Measurements from ENCODE around the gene CD84.
"Not testable (repeated sequence)": the region's sequence is repeated elsewhere in the genome, so short reads cannot be mapped to it uniquely, and the experiment has no call there.

CD84 gene

GRCh38 chr1:160577671-160578070 is 1.6 kb downstream of the CD84 start:
- Histone ChIP-seq H3K4me3 (peak overlapping the region in 5 of 7 experiments; percentile 19 to 32 (median 27)), H3K27ac (peak overlapping the region in 13 of 21 experiments; percentile 4 to 97 (median 80))

GRCh38 chr1:160576884-160577283 is 2.4 kb downstream of the CD84 start:
- H3K4me3 ChIP-seq = peak overlapping the region in 4 of 7 experiments; percentile 19 to 30 (median 24)
- H3K27ac ChIP-seq = peak overlapping the region in 15 of 21 experiments; percentile 4 to 97 (median 72)

- H3K27ac ChIP-seq = peak overlapping the region in 11 of 21 experiments; percentile 63 to 97 (median 82)
Observed at GRCh38 chr1:160576390-160576789, 2.9 kb downstream of the CD84 start.

GRCh38 chr1:160575112-160575664 is 4.1 kb downstream of the CD84 start:
- H3K27ac ChIP-seq = peak overlapping the region in 16 of 21 experiments; percentile 11 to 97 (median 73)
- no peak overlapping the region for H3K4me3 ChIP-seq

More at GRCh38 chr1:160576390-160576789, 2.9 kb downstream of the CD84 start:
- H3K4me3 ChIP-seq = peak overlapping the region in 1 of 7 experiments; percentile 21

- Histone ChIP-seq H3K4me3 (no peak overlapping the region), H3K27ac (peak overlapping the region in 6 of 21 experiments; percentile 17 to 95 (median 80))
Observed at GRCh38 chr1:160570840-160571239, 8.5 kb downstream of the CD84 start.

GRCh38 chr1:160569806-160570205 is 9.5 kb downstream of the CD84 start:
- Histone ChIP-seq H3K4me3 (no peak overlapping the region), H3K27ac (peak overlapping the region in 9 of 21 experiments; percentile 27 to 95 (median 67))

- Histone ChIP-seq H3K27ac (peak overlapping the region in 15 of 21 experiments; percentile 2 to 95 (median 60)), H3K4me3 (no peak overlapping the region)
Observed at GRCh38 chr1:160567858-160568682, 11.2 kb downstream of the CD84 start.

GRCh38 chr1:160567341-160567740 is 12.0 kb downstream of the CD84 start:
- Histone ChIP-seq H3K27ac (peak overlapping the region in 15 of 21 experiments; percentile 14 to 95 (median 60)), H3K4me3 (no peak overlapping the region)

- peak overlapping the region in 8 of 21 experiments; percentile 30 to 95 (median 63) for H3K27ac ChIP-seq
- no peak overlapping the region for H3K4me3 ChIP-seq
Observed at GRCh38 chr1:160565564-160565963, 13.7 kb downstream of the CD84 start.

- H3K4me3 ChIP-seq = not testable (repeated sequence)
- peak overlapping the region in 1 of 21 experiments; percentile 95 for H3K27ac ChIP-seq
Observed at GRCh38 chr1:160563230-160563629, 16.1 kb downstream of the CD84 start.

- peak overlapping the region in 1 of 21 experiments; percentile 95 for H3K27ac ChIP-seq
- H3K4me3 ChIP-seq = not testable (repeated sequence)
Observed at GRCh38 chr1:160562745-160563144, 16.6 kb downstream of the CD84 start.

- Histone ChIP-seq H3K4me3 (no peak overlapping the region), H3K27ac (peak overlapping the region in 9 of 21 experiments; percentile 1 to 95 (median 66))
Observed at GRCh38 chr1:160560806-160561205, 18.5 kb downstream of the CD84 start.

GRCh38 chr1:160560045-160560705 is 19.1 kb downstream of the CD84 start:
- Histone ChIP-seq H3K27ac (peak overlapping the region in 10 of 21 experiments; percentile 10 to 95 (median 68)), H3K4me3 (no peak overlapping the region)

GRCh38 chr1:160559437-160559836 is 19.9 kb downstream of the CD84 start:
- H3K27ac ChIP-seq = peak overlapping the region in 10 of 21 experiments; percentile 3 to 95 (median 68)
- H3K4me3 ChIP-seq = not testable (repeated sequence)

- peak overlapping the region in 11 of 21 experiments; percentile 3 to 95 (median 66) for H3K27ac ChIP-seq
- no peak overlapping the region for H3K4me3 ChIP-seq
Observed at GRCh38 chr1:160558660-160559380, 20.5 kb downstream of the CD84 start.

- H3K27ac ChIP-seq = no peak overlapping the region
- no peak overlapping the region for H3K4me3 ChIP-seq
Observed at GRCh38 chr1:160553778-160554177, 25.5 kb downstream of the CD84 start.

GRCh38 chr1:160552425-160552824 is 26.9 kb downstream of the CD84 start:
- Histone ChIP-seq H3K4me3 (no peak overlapping the region), H3K27ac (no peak overlapping the region)

- Histone ChIP-seq H3K4me3 (no peak overlapping the region), H3K27ac (peak overlapping the region in 1 of 21 experiments; percentile 43)
Observed at GRCh38 chr1:160550572-160551034, 28.7 kb downstream of the CD84 start.

GRCh38 chr1:160549665-160550006 is 29.7 kb downstream of the CD84 start:
- H3K4me3 ChIP-seq = no peak overlapping the region
- H3K27ac ChIP-seq = peak overlapping the region in 2 of 21 experiments; percentile 11 to 43
